GM19452 (cell line): ENCODE data around the gene DUSP11.
"Not testable (repeated sequence)": the region's sequence is repeated elsewhere in the genome, so short reads cannot be mapped to it uniquely, and the experiment has no call there.

Source experiments
- ATAC-seq: cut with Tn5 transposase; IDR thresholded peaks from one replicate; pipeline ENCODE4 v1.9.1; 2021; ENCODE audit not compliant: unreplicated experiment

DUSP11 gene

DNA sequence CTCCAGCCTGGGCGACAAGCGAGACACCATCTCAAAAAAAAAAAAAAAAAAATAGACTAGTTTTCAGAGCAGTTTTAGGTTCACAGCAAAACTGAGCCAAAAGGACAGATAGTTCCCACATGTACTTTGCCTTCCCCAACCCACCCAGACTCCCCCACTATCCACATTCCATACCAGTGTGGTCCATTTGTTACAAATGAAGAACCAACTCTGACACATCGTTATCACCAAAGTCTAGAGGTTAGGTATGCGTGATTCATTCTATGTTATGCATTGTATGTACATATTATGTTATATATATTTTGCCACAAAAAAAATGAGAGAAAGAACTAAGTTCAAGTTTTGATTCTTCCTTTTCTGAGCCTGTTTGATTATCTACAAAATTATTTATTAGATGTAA, 3.5 kb downstream of the DUSP11 start:
- ATAC-seq: no peak

DNA sequence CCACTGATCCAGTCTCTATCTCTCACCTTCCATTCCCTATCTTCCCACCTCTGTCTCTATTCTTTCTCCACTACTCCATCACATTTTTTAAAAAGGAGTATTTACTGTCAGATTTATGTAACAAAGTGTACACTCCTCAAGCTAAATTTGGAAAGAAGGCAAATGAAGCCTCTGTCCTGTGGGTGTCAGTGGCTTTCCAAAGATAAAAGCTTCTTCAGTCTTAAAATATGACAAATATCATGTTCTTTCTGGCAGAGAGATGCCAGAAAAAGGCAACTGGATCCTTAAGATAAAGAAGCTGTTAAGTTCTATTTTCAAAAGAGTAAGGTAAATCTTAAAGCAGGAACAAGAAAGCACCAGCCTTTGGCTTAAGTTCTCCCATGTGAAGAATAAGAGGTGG, 7.1 kb downstream of the DUSP11 start:
- no peak for ATAC-seq

DNA sequence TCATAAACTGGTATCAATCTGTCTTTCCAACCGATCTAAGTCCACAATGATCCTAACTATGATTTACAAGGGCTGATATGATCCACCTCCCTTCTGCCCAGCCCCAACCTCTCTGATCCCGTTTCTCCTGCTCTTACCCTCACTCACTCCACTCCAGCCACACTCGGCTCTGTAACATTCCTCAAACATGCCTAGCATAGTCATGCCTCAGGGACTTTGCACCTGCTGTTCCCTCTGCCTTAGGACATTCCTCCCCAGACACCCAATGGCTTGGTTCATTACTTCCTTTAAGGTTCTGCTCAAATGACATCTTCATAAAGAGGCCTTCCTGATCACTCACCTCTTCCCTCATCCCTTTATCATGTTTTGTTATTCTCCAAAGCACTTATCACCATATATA, 9.2 kb downstream of the DUSP11 start:
- no peak for ATAC-seq

DNA sequence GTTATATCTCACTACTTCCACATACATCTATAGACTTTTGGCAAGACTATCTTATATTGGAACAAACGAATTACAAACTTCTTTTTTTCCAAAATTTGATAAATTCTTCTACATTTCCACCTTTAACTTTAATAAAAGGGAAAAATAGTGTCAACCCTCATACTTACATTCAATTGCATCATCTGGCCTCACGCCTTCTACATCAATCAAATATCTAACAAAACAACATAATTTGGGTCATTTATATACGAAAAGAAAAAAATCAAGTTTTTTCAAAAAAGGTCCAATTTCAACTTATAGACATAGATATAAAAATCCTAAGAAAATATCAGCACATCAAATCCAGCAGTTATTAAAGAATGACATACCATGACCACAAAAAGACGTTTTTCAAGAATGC, 12.9 kb downstream of the DUSP11 start:
- ATAC-seq: no peak

DNA sequence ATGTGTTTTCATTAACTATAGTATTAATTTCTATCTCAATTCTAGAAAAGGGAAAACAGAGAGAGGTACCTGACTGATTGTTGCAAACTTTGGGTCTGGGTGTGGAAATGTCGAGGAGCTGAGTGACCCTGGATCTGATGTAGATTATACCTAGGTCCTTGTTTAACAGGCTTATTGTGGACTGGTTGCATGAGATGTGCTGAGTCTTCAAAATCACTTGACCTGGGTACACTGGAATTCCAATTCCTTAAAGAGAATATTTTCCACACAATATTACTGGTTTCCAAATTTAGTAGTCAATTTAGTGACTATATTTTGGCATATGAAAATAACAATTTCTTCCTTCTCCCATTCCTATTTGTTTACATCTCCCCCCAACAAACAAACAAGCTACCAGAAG, 13.6 kb downstream of the DUSP11 start:
- no peak for ATAC-seq

DNA sequence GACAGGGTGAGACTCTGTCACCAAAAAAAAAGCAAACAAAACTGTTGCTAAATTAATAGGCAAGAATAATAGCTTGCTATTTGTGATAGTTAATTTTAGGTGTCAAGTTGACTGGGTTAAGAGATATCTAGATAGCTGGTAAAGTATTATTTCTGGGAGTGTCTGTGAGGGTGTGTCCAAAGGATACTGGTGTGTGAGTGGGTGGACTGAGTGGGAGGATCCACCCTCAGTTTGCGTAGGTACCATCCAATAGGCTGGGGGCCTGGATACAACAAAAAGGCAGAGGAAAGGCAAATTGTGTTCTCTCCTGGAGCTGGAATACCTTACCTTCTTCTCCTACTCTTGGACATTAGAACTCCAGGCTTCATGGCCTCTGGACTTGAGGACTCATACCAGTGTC, 15.0 kb downstream of the DUSP11 start:
- no peak for ATAC-seq

DNA sequence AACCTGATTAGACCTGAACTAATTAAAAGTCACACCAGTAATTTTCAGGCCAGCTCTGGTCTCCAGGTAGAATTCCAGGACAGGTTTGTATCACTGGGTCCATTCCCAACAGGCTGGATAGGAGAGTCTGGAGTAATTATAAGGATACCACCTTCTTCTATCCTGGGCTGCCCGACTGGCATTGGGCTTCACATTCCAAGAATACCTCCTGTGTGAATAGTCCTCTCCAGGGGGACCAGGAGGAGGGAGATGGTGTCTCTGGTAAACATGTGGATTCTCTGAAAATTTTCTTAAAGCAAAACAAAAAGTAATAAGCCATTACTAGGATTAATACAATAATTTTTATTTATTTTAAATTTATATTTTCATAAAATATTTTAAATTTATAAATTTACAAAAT, 17.3 kb downstream of the DUSP11 start:
- ATAC-seq: no peak

DNA sequence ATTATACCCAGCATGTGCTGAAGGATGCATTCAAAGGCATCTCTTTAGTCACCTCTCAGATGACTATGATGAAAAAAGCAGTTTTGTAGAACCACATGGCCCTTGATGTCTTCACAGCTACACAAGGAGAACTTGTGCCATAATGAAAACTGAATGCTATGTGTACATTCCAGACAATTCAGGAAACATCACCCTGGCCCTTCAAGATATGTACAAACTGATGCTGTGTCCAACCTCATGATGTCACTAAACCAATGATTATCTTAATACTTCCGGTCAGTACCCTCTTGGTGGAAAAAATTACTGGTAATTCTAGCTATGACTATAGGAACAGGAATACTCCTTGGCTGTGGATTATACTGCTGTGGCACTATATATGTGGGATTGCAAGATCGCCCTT, 20.0 kb downstream of the DUSP11 start:
- no peak for ATAC-seq

DNA sequence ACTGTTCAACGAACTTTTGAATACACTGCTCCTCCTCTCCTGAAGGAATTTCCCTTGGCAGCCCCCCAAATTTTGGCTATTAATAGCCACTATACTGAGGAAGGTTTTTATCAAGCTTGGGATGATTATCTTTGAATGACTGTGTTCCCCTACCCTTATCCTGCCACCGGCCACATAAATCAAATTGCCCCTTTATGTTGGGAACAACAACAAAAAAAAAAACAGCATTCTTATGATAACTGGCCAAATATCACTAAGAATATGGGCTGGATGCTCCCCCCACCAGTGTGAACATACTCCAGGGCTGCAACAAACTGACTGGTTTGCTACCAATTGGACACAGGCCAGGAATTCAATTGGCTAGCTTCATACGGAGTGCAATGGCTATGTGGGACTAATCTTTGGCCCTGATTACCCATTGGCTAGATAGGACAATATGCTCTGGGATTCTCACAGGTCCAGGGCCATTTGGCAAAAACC, 20.6 kb downstream of the DUSP11 start:
- ATAC-seq: no peak

DNA sequence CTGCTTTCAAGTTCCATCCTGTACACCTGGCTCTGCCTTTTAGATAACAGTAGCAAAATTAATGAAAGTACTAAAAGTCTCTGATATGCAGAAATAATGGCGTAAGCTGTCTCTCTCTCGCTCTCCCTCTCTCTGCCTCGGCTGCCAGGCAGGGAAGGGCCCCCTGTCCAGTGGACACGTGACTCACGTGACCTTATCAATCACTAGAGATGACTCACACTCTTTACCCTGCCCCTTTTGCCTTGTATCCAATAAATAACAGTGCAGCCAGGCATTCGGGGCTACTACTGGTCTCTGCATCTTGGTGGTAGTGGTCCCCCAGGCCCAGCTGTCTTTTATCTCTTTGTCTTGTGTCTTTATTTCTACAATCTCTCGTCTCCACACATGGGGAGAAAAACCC, 25.6 kb downstream of the DUSP11 start:
- ATAC-seq: not testable (repeated sequence)

DNA sequence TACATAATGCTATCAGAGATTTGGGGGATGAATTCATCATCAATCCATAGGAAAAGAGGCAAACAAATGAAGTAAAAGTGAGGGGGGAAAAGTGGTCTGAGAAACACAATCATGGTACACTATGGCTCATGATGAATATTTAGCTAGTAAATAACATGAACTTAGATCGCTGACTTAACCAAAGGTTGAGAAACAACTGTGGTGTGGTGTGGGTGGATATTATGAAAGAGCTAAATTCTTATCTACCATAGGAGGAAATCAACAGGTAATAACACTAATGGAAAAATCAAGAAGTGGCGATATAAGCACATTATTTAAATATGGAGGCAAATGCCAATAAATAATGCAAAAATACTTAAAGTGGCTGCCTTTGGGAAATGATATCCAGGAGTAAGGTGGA, 30.6 kb downstream of the DUSP11 start:
- no peak for ATAC-seq

DNA sequence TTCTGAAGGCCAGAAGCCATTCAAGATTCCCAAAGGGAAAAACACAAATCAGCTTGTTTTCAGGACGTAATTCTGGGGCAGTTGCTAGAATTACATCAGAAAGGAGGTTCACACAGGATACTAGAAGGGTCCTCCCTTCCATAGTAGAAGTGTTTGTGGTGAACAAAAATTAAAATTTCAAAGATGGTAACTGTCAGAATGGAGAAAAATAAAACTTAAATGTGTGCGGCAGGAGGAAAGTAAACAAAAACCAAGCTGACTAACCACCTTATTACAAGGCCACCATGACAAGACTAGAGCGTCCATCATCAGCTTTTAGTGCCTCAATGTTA, 33.1 kb downstream of the DUSP11 start:
- no peak for ATAC-seq

DNA sequence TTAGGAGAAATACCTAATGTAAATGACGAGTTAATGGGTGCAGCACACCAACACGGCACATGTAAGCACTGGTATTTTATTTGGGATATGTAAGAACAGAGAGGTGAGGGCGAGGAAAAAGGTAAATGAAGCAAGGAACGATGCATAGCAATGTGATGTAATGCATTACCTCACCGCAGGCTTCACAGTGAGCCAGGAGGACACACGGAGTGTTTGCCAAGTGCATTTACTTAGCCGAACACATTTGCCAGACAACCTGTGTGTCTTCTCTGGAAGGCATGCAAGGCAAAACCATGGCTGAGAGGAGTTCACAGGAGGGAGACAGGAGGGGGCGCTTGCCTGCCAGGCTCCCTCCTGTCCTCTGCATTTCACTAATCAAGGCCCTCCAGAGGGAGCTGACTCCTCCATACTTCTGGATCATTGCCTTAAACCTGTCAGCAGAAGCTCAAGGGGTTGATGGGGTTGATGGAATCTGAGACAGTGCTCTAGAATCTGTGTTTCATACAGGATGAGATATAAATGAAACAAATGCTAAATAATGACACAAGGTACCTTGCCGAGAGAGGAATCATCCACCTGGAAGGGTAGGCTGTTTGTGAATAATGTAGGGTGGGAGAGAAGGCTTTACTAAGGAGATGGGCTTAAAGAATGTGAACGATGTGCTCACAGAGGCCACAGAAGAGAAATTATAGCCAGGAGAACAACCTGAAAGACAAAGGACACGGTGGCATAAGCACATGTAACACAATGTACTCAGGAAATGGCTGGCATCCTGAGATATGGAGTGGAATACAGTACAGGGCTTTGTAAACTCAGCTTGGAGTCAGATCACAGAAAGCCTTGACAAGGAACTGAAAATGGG, 33.7 kb downstream of the DUSP11 start:
- ATAC-seq: no peak

DNA sequence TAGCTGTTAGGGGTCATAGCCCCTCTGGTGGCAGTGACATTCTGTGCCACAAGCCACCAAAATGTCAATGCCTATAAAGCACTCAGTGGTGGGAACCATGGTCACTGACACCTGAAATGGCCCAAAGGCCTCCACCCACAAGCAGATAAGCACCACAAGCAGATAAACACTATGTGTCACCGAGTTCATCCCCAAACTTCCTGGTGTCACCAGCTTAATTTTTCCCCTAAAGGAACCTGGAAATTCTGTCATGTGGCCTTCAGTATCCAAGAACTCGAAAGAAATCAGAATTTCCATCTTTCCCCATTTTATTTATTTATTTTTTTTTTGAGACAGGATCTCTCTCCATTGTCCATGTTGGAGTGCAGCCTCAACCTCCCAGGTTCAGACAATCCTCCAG, 39.1 kb downstream of the DUSP11 start:
- ATAC-seq: no peak

DNA sequence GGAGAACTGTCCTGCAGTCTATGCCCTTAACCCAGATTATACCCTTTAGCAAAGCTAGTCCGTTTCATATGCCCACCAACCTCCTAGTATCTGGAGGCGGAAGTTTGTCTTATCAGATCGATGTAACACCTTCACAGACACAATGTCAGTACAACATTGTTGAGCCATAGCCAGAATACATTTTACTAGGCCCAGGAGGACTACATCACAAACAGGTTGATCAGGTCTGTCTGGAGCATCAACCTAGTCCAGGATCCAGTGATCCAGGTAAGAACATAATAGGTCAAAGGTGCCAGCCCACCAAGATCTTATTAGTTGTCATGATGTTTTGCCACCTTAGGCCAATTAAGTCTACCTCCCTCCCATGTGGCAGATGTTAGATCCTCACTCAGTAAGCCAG, 40.8 kb downstream of the DUSP11 start:
- ATAC-seq: no peak

DNA sequence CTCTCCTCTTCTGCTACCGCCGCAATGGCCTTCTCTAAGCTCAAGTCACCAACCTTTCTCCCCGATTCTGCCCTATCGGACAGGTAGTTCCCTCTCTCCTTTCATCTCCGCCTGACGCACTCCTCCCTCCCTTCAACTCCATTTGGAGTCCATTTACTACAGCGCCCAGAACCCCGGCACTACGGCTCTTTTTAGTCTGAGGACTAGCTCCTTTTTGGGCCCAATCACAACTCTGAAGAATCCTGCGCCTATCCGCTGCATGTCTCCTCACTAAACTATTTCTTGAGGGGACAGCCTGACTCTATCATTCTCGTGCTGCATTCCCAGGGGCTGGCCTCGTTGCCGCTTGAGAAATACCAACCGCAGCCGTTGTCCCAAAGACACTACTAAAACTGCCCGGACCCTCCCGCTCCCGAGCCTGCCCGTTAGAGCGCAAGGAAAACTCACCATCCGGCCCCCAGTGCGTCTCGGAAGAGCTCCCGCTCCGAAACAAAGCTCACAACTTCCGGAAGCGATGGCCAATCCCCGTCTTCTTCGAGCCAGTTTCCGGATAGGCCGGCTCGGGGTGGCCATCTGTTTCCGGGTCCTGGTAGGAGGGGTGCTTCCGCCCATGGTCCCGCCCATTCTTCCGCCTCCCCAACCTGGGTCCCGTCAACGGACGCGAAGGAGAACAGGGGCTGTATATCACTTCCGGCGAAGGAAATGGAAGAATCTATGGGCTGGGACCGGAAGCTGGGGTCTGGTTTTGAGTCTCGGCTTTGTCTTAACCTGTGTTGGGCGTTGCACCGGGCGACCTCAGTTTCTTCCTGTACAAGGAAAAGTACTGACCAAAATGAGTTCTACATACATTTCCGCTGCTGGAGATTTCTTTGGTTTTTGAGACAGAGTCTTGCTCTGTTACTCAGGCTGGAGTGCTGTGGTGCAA, 42.8 kb downstream of the DUSP11 start, which contains the start of gene TPRKB:
Gene TPRKB, minus strand, starts transcription at position 491 of the 925 bp plus-strand sequence. CDS start 2,776 bp downstream, outside the sequence.
- ATAC-seq: peak; percentile 93

DNA sequence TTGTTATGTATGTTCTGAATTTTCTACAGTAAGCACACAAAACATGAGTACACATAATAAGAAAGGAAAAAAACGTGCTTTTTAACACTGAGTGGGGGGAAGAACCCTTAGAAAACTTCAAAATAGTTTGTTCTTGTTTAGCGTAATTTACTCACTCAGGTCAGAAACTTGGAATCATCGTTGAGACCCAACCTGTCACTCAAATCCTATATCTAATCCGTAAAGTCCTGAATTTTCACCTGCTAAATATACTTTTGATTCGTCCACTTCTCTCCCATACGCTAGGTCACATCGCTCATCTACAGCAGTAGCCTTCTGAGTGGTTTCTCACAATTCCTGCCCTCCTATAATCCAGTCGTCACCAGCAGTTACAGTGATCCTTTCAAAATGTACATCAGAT, 43.5 kb downstream of the DUSP11 start:
- ATAC-seq: no peak

DNA sequence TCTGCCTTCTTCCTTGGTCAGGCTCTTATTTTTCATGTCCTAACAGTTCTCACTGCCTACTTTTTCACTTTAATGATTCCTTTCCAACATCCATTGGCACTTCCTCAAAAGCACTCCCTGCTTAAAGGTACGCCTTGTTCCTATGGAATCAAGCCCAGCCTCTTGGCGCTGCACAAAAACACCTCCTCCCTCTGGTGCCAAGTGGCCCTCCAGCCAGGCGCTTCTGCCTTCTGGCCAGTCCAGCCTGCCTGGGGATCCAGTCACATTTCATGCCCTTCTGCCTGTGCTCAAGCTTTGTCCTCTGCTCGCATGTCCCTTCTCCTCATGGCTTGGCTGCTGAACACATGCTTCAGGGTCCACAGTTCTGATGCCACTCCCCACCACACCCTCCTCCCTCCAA, 49.1 kb downstream of the DUSP11 start:
- ATAC-seq: no peak

DNA sequence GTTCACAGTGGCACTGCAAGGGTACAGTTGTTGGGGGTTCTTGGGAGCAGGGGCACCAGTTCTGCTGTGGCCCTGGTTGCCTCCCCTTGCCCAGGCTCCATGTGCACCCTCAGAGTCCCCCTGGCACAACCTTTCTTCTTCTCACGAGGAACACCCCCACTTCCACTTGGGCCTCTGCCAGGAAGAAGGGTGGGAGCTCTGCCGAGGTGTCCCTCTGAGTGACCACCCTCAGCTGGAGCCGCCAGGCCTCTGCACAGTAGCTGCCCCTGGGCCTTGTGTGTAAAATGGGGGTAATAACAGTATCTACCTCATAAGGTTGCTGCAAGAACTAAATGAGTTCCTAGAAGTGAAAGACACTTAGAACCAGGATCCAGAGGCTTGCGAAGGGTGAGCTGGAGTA, 51.2 kb downstream of the DUSP11 start:
- ATAC-seq: no peak

DNA sequence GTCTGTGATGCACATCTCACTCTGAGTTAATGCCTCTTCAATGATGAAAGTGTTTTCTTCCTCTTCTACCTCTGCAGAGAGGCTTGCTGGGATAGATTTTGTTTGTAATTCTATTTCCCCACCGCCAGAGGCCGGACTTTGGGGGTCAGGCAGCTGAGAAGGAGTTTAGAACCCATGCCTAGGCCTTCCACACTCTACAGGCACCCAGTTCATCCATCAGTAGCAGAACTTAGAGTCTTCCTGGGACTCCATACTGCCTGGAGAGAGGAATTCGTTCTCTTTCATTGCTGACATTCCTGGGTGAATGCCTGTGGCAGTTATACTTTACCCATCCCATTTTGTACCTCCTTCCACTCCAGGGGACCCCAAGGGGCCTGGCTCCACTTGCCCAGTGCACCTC, 51.9 kb downstream of the DUSP11 start:
- no peak for ATAC-seq

DNA sequence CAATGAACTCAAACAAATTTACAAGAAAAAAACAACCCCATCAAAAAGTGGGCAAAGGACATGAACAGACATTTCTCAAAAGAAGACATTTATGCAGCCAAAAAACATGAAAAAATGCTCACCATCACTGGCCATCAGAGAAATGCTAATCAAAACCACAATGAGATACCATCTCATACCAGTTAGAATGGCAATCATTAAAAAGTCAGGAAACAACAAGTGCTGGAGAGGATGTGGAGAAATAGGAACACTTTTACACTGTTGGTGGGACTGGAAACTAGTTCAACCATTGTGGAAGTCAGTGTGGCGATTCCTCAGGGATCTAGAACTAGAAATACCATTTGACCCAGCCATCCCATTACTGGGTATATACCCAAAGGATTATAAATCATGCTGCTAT, 53.2 kb downstream of the DUSP11 start:
- ATAC-seq: not testable (repeated sequence)
